B cell (primary cell): ENCODE data around the gene INTS3. TPM values are rescaled to one million over a fixed set of nuclear protein-coding genes. Genes with fewer than 3 reads are reported as not detected.

Experiments
- ATAC-seq: fragments of 200-7000 bp; cut with Tn5 transposase; one replicate; pipeline ENCODE4 v1.10.0; 2021; ENCODE audit warnings: low read depth, mild to moderate bottlenecking, moderate number of reproducible peaks, moderate library complexity
- CTCF ChIA-PET: fragments of 350-600 bp; sonication (Branson Sonifier 250); formaldehyde crosslinking; loops from one replicate; lab custom pipeline; 2021; ENCODE audit warnings: antibody characterized with exemption, inconsistent platforms; lab: Charles Lee
- POLR2A ChIA-PET: fragments of 350-600 bp; sonication (Branson Sonifier 250); formaldehyde crosslinking; loops from one replicate; lab custom pipeline; 2021; ENCODE audit warnings: antibody characterized with exemption; lab: Charles Lee
- DNase-seq: peaks from one replicate; pipeline ENCODE4 v3.0.0; 2013
- H2AFZ ChIP-seq: 2 replicates; pipeline ENCODE4 v1.6.1; 2012; ENCODE audit warnings: mild to moderate bottlenecking, low read depth, low read length; ENCODE audit not compliant: insufficient read depth, poor library complexity, severe bottlenecking
- H3K27ac ChIP-seq, 2 donors: 1 replicate in 1 of 2; 2 replicates in 1 of 2; pipeline ENCODE4 v1.5.1; 2012 to 2013; ENCODE audit warnings: low read length in 2 of 2, mild to moderate bottlenecking in 2 of 2, moderate library complexity in 1 of 2
- H3K27me3 ChIP-seq, 4 experiments: fragments of 200-600 bp in 1 of 4; sonication (generic) in 1 of 4; replicated peaks in 1 of 4; 1 replicate in 2 of 4; 2 replicates in 2 of 4; pipeline versions ENCODE4 v1.6.1 to v1.7.0; 2013 to 2016; ENCODE audit warnings: low read length in 3 of 4, mild to moderate bottlenecking in 2 of 4, mixed read lengths in 1 of 4, moderate library complexity in 1 of 4; ENCODE audit not compliant: insufficient read depth in 4 of 4, control insufficient read depth in 3 of 4; ENCODE audit errors: control extremely low read depth in 1 of 4
- H3K36me3 ChIP-seq, 2 experiments: replicated peaks in 1 of 2; 1 replicate in 1 of 2; 2 replicates in 1 of 2; pipeline versions ENCODE4 v1.6.1 to v1.7.1; 2013; ENCODE audit warnings: low read length in 1 of 2; ENCODE audit not compliant: insufficient read depth in 2 of 2, control insufficient read depth in 1 of 2; ENCODE audit errors: control extremely low read depth in 1 of 2, extremely low read depth in 1 of 2
- H3K4me1 ChIP-seq, 2 donors: fragments of 200-600 bp in 1 of 2; sonication (generic) in 1 of 2; 1 replicate in 1 of 2; 2 replicates in 1 of 2; pipeline versions ENCODE4 v1.5.1 to v1.6.1; 2013 to 2017; ENCODE audit warnings: low read length in 2 of 2; ENCODE audit not compliant: control insufficient read depth in 2 of 2, insufficient read depth in 2 of 2
- H3K4me2 ChIP-seq: replicated peaks from 2 replicates; pipeline ENCODE3; 2012; ENCODE audit warnings: mild to moderate bottlenecking, low read depth, low read length; ENCODE audit not compliant: poor library complexity, severe bottlenecking
- H3K4me3 ChIP-seq, 5 experiments: fragments of 200-600 bp in 1 of 5; sonication (generic) in 1 of 5; 1 replicate in 3 of 5; 2 replicates in 2 of 5; pipeline versions ENCODE4 v1.5.1 to v1.7.0; 2011 to 2016; ENCODE audit warnings: low read length in 4 of 5, mild to moderate bottlenecking in 4 of 5, low read depth in 2 of 5, control low read depth in 1 of 5, moderate library complexity in 1 of 5; ENCODE audit not compliant: insufficient read depth in 1 of 5; ENCODE audit errors: control extremely low read depth in 1 of 5, extremely low read depth in 1 of 5
- H3K79me2 ChIP-seq: fragments of 200-600 bp; sonication (generic); one replicate; pipeline ENCODE4 v1.6.0; 2016; ENCODE audit warnings: low read length; ENCODE audit not compliant: control insufficient read depth, insufficient read depth
- H3K9ac ChIP-seq: fragments of 200-600 bp; sonication (generic); 2 replicates; pipeline ENCODE4 v1.6.1; 2017; ENCODE audit warnings: mild to moderate bottlenecking, low read length, moderate library complexity
- H3K9me3 ChIP-seq, 3 donors: one replicate each; pipeline versions ENCODE4 v1.6.1 to v1.7.1; 2013; ENCODE audit warnings: low read length in 2 of 3; ENCODE audit not compliant: control insufficient read depth in 2 of 3, insufficient read depth in 1 of 3; ENCODE audit errors: control extremely low read depth in 1 of 3
- H4K20me1 ChIP-seq: 2 replicates; pipeline ENCODE4 v1.6.0; 2012; ENCODE audit warnings: mild to moderate bottlenecking, low read length; ENCODE audit not compliant: insufficient read depth, control insufficient read depth, poor library complexity, severe bottlenecking
- H3K27ac Mint-ChIP-seq: one replicate; pipeline ENCODE4 v1.8.0; 2021; ENCODE audit warnings: mixed read lengths
- H3K27me3 Mint-ChIP-seq: one replicate; pipeline ENCODE4 v1.8.0; 2021; ENCODE audit warnings: mixed read lengths
- H3K4me1 Mint-ChIP-seq: one replicate; pipeline ENCODE4 v1.8.0; 2021; ENCODE audit warnings: mixed read lengths
- H3K4me3 Mint-ChIP-seq: one replicate; pipeline ENCODE4 v1.8.0; 2021; ENCODE audit warnings: mixed read lengths
- H3K9me3 Mint-ChIP-seq: one replicate; pipeline ENCODE4 v1.8.0; 2022; ENCODE audit warnings: mixed read lengths; ENCODE audit not compliant: insufficient read depth
- CTCF ChIP-seq: fragments of 200-600 bp; IDR thresholded peaks from one replicate; pipeline ENCODE4 v1.8.0; 2022; ENCODE audit warnings: antibody characterized with exemption, mild to moderate bottlenecking
- EZH2 ChIP-seq: IDR thresholded peaks from 2 replicates; pipeline ENCODE4 v1.6.1; 2012; ENCODE audit warnings: borderline replicate concordance, low read depth, mild to moderate bottlenecking, moderate library complexity, low read length; ENCODE audit not compliant: insufficient read depth, poor library complexity, severe bottlenecking
- WGBS: methylation state at CpG from one replicate; pipeline ENCODE4 v1.1.5; 2013; ENCODE audit warnings: missing lambda C conversion rate; ENCODE audit not compliant: insufficient coverage; 5-methylcytosine and 5-hydroxymethylcytosine counted together
- intact Hi-C: fragments of 100-400 bp; cut with micrococcal nuclease; formaldehyde crosslinking; loops from one replicate; pipeline ENCODE4 v1.10.0; 2022
- polyA plus RNA-seq: library from polyadenylated mRNA; depleted of rRNA; stranded (reverse); fragments of >200 nt; gene quantifications from 2 replicates; pipeline ENCODE4 v1.2.3, GENCODE V29; 2012
- total RNA-seq, 2 donors: library from RNA; stranded (reverse); fragments of 120-200 nt in 1 of 2; gene quantifications; 1 replicate in 1 of 2; 2 replicates in 1 of 2; pipeline versions ENCODE4 v1.2.3 to v1.2.4, GENCODE V29; 2013 to 2022

The INTS3 gene
- total and polyA plus RNA-seq, 2 donors (not counting 1 experiment from before 2014, with no cell fraction given): 69.1 to 84.1 TPM

DNA sequence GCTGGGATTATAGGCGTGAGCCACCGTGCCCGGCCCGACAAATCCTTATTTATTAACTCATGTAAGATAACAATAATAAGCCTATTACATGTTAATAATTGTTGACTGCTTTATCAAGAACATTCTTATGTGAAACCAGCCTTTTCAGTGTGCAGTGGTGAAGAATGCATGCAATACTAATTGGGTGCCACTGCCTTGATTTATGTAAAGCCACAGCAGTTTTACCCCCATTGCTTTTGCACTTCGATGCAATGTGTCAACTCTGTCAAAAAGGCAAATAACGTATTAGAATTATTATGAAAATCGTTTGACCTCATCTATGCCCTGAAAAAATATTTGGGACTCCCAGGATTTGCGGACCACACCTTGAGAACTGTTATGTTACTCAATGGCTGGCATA, 31.1 kb upstream of the INTS3 start:
- no peak overlapping the region for H3K4me3 ChIP-seq
- no peaks in the 10 kb centered on the region for H4K20me1 ChIP-seq
- intact Hi-C loops: no loop called here
- ATAC-seq (no peak), DNase-seq (no peak)
- no peak overlapping the region for H2AFZ ChIP-seq
- H3K9me3 Mint-ChIP-seq: no peaks in the 10 kb centered on the region
- no peaks in the 10 kb centered on the region for H3K36me3 ChIP-seq
- POLR2A ChIA-PET: interaction anchor here (0.7 kb wide), 1 partner anchor 226 kb away, joined by 3 read pairs; the partner anchor contains the start of gene GATAD2B
- peaks cover 3% of the 10 kb centered on the region for H3K4me1 Mint-ChIP-seq
- no peaks in the 10 kb centered on the region for H3K79me2 ChIP-seq
- peaks cover 3% of the 10 kb centered on the region for H3K27me3 Mint-ChIP-seq
- no peak overlapping the region for H3K4me3 Mint-ChIP-seq
- no peak overlapping the region for H3K27ac Mint-ChIP-seq
- H3K9me3 ChIP-seq: no peaks in the 10 kb centered on the region
- H3K4me1 ChIP-seq: peaks cover 0 to 7% of the 10 kb centered on the region in 2 donors
- TF ChIP-seq CTCF (no peak), EZH2 (no peak)
- H3K27ac ChIP-seq: no peak overlapping the region
- peaks cover 0 to 9% (median 0%) of the 10 kb centered on the region in 4 experiments for H3K27me3 ChIP-seq
- no peak overlapping the region for H3K9ac ChIP-seq
- CTCF ChIA-PET: no interaction called here
- 100% methylated on average over 2 of the region's 8 CpGs for WGBS
- no peak overlapping the region for H3K4me2 ChIP-seq

DNA sequence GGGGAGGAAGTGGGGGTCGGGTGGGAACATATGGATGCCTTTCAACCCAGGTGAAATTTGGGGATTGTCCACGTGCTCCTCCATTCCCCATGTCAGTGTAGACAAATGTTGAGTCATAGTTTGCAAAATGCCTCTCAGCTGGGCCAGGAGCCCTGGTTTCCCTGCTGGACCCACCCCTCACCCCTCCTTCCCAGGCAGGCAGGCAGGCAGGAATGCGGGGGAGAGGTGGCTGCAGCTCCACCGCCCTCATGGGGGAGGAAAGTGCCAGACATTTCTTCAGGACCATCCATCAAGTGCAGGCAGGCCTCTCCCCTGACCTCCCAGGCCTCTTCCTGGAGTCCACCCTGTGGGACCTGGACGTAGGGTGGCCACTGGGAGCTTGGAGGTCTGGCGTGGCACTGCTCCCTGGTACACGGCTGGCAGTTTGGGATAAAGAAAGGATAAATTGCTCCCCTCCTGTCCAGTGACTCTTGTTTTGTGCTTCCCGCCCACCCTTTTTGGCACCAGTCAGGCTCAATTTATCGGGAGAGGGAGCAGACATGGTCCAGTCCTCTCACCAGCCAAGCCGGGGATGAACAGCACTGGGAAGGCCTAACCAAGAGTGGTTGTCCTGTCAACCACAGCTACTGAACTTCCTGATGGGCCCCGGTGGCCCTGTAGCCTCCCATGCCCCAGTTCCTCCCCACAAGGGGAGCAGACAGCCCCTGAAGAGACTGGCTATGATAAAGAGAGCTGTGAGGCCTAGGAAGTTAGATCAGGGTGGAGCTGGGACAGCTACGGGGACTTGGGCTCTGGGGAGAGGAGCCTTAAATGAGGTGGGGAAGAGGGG, 30.4 kb upstream of the INTS3 start:
- Histone ChIP-seq H3K9me3 (no peaks in the 10 kb centered on the region), H3K9ac (peak overlapping the region; percentile 50), H2AFZ (peak overlapping the region; percentile 81), H3K27ac (no peak overlapping the region), H3K79me2 (no peaks in the 10 kb centered on the region), H3K4me1 (peaks cover 0 to 7% of the 10 kb centered on the region in 2 donors), H3K4me3 (peak overlapping the region in 1 of 5 experiments; percentile 39), H3K36me3 (no peaks in the 10 kb centered on the region), H4K20me1 (no peaks in the 10 kb centered on the region), H3K4me2 (peak overlapping the region; percentile 71), H3K27me3 (peaks cover 0 to 9% (median 0%) of the 10 kb centered on the region in 4 experiments)
- Mint-ChIP-seq H3K4me1 (peaks cover 3% of the 10 kb centered on the region), H3K27me3 (no peaks in the 10 kb centered on the region), H3K4me3 (peak overlapping the region; percentile 59), H3K9me3 (no peaks in the 10 kb centered on the region), H3K27ac (no peak overlapping the region)
- DNase-seq (no peak), ATAC-seq (no peak)
- intact Hi-C loops: no loop called here
- CTCF ChIA-PET: interaction anchor here (0.9 kb wide), 1 partner anchor 145 kb away, joined by 3 read pairs; no protein-coding TSS in a partner anchor
- TF ChIP-seq CTCF (no peak), EZH2 (no peak)
- POLR2A ChIA-PET: interaction anchor here (1.0 kb wide), 1 partner anchor 25 kb away, joined by 3 read pairs; no protein-coding TSS in a partner anchor
- WGBS: 88% methylated on average over 10 of the region's 12 CpGs
